NK-92 (cell line): ENCODE data around the gene ZNF385B.

Experiments
- DNase-seq: peaks from one replicate; lab custom pipeline; 2025; ENCODE audit not compliant: unreplicated experiment; lab: John Stamatoyannopoulos, UW

ZNF385B gene

DNA sequence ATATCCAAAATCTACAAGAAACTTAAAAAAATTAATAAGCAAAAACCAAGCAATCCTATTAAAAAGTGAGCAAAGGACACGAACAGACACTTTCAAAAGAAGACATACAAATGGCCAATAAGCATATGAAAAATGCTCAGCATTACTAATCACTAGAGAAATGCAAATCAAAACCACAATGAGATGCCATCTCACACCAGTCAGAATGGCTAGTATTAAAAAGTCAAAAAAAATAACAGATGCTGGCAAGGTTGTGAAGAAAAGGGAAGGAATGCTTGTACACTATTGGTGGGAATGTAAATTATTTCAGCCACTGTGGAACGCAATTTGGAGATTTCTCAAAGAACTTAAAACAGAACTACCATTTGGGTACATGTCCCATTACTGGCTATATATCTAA lies 467.9 kb downstream of the ZNF385B start:
- DNase-seq, result no peak
